ENCODE measurements around the gene SUN1.
"Not testable (repeated sequence)": the region's sequence is repeated elsewhere in the genome, so short reads cannot be mapped to it uniquely, and the experiment has no call there.

SUN1 gene

DNA sequence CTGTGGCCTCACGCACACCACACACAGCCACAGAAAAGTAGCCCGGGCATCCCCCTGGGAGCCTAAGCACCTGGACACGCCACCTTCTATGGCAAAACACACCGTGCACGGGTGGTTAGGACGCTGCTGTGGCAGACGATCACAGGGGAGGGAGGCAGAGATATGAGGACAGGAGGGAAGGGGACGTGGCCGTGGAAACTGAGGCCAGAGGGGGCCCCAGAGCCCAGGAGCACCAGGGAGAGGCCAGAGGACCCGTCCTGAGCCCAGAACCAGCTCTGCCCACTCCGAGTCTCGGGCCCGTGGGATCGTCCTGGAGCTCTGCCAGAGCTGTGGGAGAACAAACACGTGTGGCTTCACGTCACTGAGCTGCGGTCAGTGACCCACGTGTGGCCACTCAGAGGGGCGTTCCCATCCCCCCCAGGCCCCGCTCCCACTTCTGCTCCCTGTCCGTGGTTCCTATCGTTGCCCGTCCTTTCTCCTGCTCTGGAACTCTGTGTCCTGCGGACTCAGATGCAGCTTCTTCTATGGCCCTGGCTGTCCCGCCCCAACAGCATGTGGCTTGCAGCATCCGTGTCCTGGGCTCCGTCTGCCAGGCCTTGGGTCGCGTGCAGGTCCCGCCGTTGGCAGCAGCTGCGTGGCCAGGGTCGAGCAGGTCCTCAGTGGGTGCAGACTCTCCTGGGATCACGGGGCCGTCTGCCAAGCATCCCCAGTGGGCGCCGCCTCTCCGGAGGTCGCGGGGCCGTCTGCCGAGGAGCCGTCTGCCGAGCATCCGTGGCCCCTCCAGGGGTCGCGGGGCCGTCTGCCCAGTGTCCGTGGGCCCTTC, 75.1 kb downstream of the SUN1 start:
- DNase-seq (ENCODE audit: low read depth), result no peak

DNA sequence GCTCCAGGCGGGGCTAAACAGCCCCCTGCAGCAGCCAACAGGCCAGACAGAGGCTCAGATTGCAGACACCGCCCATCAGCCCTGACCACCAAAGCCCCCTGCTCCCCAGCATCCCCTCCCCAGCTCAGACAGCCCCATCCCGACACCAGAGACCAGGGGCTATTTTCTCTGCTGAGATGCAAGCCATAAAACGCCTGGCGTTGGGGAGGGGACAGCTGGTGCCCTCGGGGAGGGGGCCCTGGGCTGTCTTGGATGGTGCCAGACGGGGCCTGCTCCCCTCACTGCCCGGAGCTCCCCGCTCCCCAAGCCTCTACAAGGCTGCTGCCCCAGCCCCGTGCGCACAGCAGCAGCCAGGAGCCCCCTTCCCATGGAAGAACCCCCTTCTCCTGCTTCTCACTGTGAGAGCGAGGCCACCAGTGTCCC, 75.9 kb downstream of the SUN1 start:
- DNase-seq (ENCODE audit: low read depth), result no peak

DNA sequence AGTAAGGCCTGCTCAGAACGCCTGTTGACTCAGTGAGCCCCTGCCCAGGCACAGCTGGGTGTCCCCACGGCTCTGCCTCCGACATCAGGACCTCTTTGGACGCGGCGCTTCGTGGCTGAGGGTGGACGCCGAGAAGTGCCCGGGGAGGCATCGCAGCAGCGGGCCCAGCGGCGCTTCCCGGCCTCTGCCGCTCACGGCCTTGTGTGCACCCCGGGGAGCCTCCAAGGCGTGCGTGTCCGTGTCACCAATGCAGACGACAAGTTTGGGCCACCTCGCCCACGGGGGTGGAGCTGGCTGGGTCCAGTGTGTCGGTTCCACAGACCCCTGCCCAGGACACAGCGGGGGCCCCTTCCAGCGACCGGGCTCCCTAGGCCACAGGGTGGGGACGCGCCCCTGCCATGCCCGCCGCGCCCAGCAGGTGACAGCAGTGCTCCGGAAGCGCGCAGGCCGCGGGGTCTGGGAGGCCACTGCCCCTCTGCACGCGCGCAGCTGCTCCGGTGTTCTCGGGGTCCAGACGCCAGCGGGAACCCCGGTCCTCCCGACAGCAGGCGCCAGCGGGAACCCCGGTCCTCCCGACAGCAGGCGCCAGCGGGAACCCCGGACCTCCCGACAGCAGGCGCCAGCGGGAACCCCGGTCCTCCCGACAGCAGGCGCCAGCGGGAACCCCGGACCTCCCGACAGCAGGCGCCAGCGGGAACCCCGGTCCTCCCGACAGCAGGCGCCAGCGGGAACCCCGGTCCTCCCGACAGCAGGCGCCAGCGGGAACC, 76.5 kb downstream of the SUN1 start:
- DNase-seq (ENCODE audit: low read depth), result not testable (repeated sequence)

DNA sequence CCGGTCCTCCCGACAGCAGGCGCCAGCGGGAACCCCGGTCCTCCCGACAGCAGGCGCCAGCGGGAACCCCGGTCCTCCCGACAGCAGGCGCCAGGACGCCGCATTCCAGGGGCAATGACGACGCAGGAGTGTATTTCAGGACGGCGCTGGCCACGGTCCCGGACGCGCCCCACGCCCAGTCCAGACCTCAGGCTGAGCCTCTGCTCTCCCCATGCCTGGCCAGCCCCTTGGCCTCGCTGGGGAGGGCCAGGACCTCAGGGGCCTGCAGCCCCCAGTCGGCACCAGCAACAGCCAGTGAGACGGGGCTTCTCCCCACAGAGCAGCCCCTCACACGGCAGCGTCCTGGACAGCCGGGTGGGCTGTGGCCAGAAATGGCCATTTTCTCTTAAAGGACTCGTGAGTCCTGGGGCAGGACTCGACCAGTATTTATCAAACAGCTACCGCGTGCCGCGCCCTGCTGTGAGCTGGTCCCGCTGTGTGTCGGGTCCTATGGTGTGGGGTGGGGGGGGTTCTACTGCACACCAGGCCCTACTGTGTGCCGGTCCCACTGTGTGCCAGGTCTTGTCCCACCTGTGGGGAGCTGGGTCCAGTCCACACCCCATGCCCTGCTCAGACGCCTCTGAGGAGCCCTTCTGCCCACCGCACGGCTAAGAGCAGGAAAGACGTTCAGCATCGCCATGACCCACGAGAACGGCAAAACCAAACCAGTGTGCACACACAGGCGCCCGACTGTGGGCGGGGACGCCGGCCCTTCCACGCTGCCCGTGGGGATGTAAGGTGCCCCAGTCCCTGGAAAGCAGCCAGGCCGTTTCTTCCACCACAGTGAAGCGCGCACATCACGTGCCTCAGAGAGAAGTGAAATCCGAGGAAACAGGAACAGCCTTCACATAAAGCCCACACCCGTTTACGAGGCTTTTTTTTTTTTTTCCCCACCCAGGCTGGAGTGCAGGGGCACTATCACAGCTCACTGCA, 77.4 kb downstream of the SUN1 start:
- DNase-seq (ENCODE audit: low read depth), result no peak

DNA sequence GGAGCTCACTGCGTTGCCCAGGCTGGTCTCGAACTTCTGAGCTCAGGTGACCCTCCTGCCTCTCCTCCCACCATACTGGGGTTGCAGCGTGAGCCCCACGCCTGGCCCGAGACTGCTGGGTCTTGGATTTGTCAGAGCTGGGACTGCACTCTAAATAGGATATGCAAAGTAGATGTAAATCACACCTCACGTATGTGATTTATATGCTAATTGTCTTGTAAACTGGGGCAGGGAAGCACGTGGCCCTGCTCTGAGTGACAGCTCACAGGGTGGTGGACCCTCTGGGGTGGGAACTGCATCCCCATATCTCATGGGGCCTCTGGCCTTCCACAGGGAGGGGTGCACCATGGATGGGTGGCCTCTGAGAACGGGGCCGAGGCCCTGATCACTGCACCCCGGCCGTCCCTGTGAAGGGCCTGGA, 78.2 kb downstream of the SUN1 start:
- DNase-seq (ENCODE audit: low read depth), result no peak

DNA sequence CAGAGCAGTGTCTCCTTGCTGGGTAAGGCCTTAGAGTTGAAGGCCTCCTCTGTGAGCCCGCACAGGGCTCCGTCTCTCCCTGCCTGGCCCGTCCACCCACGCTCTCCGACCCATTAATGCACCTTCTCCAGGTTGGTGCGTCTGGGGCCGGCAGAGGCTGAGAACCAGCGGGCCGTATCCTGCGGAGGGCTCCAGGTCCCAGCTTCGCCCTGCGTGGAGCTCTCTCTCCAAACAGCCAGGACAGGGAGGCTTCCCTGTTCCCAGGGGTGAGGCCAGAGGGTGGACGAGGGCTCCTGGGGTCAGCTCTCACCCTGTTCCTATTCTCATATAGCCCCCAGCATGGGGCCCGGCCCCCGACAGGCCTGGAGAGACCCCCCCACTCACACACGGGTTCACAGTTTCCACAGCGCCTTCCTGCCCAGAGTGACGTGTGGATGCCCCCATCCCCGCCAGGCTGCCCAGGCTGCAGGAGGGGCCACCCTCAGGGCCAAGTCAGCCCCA, 78.7 kb downstream of the SUN1 start:
- DNase-seq (ENCODE audit: low read depth), result no peak

DNA sequence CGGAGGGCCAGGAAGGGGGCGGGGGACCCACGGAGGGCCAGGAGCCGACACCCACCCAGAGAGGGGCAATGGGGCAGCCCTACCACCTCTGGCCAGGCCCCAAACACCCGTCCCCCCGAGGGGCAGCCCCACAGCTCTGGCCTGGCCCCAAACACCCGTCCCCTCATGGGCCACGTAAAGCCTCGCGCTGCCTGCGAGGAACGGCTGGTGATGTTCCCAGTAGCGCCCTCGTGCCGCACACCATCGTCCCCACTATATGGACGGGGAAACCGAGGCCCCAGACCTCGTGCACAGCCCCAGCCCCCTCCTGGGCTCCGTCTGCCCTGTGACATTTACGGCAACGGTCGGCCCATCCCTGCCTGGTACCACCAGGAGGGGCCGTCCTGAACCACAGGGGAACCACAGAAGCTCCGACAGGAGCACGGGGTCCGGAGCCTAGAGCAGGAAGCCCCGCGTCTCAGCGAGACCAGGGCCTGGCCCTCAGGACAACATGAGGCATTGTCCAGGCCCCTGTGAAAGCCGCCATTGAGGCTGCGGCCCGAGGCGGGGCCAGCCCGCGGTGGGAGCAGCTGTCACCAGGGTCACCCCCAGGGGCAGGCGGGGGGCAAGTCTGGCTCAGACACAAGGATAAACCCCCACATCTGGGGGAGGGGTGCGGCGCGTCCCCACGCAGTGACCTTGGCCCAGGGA, 79.7 kb downstream of the SUN1 start:
- no peak for DNase-seq (ENCODE audit: low read depth)

DNA sequence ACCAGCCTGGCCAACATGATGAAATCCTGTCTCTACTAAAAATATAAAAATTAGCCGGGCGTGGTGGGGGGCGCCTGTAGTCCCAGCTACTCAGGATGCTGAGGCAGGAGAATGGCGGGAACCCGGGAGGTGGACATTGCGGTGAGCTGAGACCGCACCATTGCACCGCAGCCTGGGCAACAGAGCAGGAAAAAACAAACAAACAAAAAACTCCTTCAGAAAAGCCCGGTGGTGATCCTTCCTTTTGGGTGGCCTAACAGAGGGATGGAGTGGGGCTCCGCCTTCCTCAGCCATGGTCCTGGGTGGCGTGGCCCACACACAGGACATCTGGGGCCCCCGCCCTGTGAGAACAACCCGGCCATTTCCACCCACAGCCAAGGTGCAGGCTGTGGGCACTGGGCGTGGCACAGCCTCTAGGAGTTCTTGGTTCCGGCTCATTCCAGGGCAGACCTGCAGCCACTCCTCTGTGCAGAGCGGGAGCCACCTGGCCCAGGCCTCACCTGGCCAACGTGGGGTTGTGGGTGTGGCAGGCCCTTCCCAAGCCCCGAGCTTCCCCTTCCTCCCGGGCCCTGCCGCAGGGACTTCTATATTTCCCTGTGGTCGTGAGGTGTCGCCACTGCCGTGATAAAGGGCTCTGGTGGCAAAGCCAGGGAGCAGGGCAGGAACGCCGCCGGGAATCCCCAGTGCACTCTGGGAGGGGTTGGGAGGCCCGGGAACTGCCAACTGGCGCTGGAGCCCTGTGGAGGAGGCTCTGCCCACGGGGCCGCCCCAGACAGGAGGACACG, 81.7 kb downstream of the SUN1 start:
- DNase-seq (ENCODE audit: low read depth), result no peak

DNA sequence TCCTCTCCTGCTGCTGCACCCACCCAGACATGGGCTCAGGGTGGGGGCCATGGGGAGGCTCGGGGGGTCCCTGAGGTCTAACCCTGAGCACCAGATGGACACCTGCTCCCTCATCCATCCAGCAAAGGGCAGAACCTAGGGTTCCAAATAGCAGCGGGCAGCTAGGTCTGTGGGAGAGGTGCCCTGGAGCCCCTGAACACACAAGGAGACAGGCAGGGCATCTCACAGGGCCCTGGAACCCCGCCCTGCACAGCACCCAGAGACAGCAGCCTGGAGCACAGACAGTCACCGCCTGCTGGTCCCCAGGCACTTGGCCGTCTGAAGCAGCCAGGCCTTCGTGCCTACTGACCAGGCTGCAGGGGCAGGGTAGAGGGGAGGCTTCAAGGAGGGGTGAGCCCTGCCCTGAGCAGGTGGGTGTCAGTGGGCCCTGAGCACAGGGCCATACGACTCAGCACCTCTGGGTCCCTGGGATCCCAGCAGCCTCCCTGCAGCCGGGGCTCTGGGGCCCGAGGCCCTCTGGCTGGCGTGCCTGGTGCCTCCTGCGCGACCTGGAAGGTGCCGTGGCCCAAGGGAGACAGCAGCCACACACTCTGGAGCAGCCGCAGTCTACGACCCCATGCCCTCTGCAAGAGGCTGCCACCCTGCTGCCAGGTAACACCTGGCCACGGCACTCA, 82.4 kb downstream of the SUN1 start:
- no peak for DNase-seq (ENCODE audit: low read depth)

DNA sequence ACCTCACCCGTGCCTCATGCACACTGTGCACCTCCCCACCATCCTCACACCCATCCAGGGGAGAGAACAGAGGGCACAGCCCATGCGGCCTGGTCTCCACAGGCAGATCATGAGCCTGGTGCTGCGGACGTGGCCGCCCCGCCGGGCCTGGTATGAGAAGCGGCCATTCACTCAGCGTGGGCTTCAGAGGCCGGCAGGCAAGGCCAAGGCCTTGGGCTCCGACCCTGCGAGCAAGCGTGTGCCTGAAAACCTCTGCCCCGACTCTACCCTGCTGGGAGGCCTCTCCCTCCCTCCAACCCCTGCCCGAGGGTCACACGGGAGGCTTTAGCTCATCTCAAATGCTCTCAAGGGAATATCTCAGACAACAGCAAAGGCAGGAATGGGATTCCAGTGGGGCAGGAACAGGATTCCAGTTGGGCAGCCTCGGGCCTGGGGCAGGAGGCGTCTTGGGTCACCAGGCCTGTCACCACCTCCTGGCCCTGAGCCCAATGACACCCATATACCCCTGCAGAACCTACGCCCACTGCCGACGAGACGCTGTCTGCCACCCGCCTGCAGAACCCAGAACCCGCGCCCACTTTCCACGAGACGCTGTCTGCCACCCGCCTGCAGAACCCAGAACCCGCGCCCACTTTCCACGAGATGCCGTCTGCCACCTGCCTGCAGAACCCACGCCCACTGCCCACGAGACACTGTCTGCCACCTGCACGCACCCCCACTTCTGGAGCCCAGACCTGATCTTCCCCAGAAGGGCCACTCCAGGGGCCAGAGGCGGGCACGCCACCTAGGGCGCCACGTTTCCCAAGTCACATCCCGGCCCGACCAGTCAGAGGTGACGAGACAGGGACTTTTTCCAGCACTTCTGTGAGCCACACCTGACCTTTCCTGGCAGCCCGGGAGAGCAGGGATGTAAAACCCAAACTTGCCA, 83.3 kb downstream of the SUN1 start:
- no peak for DNase-seq (ENCODE audit: low read depth)

DNA sequence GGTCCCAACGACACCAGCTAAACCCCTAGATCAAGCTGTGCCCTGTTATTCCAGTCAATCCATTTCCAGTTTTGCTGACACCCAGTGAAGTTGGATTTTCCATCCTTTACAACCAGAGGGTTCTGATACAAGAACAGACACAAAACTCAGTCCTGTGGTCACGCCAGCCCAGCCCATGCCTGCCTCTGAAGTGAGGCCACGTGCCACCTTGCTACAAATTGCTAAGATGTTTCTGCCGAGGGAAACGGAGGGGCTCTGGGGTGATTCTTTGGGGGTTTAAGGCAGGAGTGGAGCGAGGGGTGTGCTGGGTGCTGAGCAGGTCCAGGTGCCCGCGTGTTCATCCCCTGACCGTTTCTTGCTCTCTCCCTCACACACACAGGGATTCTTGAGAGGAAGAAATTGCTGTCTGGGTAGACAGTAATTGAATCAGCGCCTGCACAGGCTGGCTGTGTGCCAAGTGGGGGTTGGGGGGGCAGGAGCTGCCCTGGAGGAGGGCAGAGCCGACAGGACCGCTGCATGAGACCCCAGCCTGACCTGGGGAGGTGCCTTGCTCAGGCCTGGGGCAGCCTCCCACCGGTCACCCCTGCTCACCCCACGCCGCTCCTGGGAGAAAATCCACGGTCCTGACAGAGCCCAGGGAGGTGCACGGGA, 84.1 kb downstream of the SUN1 start:
- DNase-seq (ENCODE audit: low read depth), result no peak

DNA sequence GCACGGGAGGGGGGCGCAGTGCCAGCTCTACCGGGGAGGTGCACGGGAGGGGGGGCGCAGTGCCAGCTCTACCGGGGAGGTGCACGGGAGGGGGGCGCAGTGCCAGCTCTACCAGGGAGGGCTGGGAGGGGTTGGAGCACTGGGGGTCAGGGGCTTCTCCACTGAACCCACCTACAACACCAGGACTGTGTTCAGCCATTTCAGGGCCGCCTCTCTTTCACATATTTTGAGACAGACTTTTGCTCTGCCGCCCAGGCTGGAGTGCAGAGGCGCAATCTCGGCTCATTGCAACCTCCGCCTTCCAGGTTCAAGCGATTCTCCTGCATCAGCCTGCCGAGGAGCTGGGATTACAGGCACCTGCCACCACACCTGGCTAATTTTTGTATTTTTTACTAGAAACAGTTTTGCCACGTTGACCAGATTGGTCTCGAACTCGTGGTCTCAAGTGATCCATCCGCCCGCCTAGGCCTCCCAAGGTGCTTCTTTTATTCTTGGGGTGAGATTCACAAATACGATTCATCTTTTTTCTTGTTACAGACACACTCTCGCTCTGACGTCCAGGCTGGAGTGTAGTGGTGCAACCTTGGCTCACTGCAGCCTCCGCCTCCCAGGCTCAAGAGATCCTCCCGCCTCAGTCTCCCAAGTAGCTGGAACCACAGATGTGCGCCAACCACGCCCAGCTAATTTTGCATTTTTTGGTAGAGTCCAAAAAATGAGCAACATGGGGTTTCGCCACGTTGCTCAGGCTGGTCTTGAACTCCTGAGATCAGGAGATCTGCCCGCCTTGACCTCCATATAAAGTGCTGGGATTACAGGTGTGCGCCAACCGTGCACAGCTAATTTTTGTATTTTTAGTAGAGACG, 85.2 kb downstream of the SUN1 start:
- no peak for DNase-seq (ENCODE audit: low read depth)

DNA sequence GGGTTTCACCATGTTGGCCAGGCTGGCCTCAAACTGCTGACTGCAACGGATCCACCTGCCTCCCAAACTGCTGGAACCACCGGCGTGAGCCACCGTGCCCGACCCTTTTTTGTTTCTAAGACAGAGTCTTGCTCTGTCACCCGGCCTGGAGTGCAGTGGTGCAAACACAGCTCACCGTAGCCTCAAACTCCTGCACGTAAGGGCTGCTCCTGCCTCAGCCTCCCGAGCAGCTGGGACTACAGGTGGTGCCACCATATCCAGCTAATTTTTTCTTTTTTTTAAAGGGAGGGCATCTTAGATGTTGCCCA, 85.8 kb downstream of the SUN1 start:
- no peak for DNase-seq (ENCODE audit: low read depth)

DNA sequence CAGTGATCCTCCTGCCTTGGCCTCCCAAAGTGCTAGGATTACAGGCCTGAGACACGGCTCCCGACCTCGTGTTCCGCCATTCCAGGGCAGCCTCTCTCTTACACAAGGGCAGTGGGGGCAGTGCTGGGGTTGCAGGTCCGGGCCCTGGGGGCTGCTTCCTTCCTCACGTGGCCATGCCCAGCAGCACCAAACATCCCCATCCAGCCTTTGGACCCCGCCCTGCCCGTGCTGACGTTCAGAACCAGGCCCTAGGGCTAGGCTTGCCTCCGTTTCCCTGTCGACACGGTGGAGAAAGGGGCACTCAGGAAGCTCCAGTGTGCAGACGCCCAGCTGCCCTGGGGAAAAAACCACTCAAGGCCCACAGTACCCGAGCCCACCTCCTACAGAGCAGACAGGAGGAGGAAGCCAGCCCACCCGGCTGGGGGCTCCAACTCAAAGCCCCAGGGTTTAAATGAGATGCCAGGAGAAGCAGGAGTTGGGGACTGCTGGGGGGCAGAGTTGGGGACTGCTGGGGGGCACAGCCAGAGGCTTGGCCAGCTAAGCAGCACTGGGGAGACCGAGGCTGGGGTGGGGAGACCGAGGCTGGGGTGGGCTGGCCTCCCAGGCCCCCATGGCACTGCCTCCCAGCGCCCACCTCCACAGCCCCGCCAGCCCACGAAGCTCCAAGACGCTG, 86.3 kb downstream of the SUN1 start:
- no peak for DNase-seq (ENCODE audit: low read depth)

DNA sequence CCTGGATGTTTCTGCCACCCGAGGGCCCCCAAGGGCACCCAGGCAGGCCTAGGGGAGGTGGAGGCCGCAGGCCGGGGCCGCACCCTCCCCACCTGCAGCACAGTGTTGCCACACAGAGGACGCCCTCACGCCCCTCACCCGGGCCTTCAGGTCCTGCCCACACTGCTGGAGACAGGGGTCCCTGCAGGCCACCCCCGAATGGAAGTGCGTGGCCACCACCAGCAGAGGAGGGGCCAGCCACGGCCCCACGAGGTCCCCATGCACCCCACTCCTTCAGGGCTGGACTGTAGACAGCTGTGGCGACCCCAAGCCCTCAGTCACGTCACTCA, 86.8 kb downstream of the SUN1 start:
- DNase-seq (ENCODE audit: low read depth), result no peak

DNA sequence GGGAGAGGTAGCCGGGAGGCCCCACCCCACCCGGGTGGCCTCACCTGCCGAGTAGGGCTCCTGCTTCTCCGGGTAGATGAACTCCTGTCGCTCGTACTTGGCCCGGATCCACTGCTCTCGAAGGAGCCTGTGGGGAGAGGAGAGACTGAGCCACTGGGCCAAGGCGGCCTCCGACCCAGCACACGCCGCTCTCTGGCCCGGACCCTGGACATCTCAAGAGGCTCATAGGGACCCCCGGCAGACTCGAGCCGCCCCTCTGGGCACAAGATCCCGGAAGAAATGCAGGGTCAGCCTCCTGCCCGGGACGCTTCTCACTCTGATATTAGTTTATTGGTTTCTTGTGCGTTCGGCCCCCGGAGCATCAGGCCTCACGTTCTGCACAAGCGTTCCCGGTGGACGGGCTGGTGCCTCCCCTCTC, 87.7 kb downstream of the SUN1 start:
- DNase-seq (ENCODE audit: low read depth), result no peak
